Fibroblast of peridontal ligament (primary cell): Measurements from ENCODE around the gene CEBPA.
"Not testable (repeated sequence)": the region's sequence is repeated elsewhere in the genome, so short reads cannot be mapped to it uniquely, and the experiment has no call there.

Source experiments
- DNase-seq: peaks from one replicate; pipeline ENCODE4 v3.0.0-alpha.2; 2010; ENCODE audit errors: extremely low read depth

The CEBPA gene

GRCh38 chr19:33300894-33301143 lies 1.5 kb downstream of the CEBPA start:
- no peak for DNase-seq

- no peak for DNase-seq
Observed at GRCh38 chr19:33300009-33300893, 2.1 kb downstream of the CEBPA start.

GRCh38 chr19:33299051-33299688 lies 3.2 kb downstream of the CEBPA start:
- no peak for DNase-seq

GRCh38 chr19:33298146-33298911 lies 4.0 kb downstream of the CEBPA start:
- no peak for DNase-seq

GRCh38 chr19:33297401-33298145 lies 4.8 kb downstream of the CEBPA start:
- DNase-seq = no peak

GRCh38 chr19:33296488-33296971 lies 5.8 kb downstream of the CEBPA start:
- DNase-seq = no peak

- no peak for DNase-seq
Observed at GRCh38 chr19:33295621-33296487, 6.5 kb downstream of the CEBPA start.

- DNase-seq = not testable (repeated sequence)
Observed at GRCh38 chr19:33295046-33295445, 7.3 kb downstream of the CEBPA start.

GRCh38 chr19:33294058-33294798 lies 8.1 kb downstream of the CEBPA start:
- no peak for DNase-seq

- DNase-seq = peak; percentile 74
Observed at GRCh38 chr19:33293255-33294057, 8.9 kb downstream of the CEBPA start.

- DNase-seq = peak; percentile 30
Observed at GRCh38 chr19:33292595-33293254, 9.6 kb downstream of the CEBPA start.

- DNase-seq = no peak
Observed at GRCh38 chr19:33291623-33292534, 10.5 kb downstream of the CEBPA start.

GRCh38 chr19:33290956-33291622 lies 11.2 kb downstream of the CEBPA start:
- DNase-seq = no peak

- no peak for DNase-seq
Observed at GRCh38 chr19:33290082-33290815, 12.1 kb downstream of the CEBPA start.

- no peak for DNase-seq
Observed at GRCh38 chr19:33289261-33289660, 13.1 kb downstream of the CEBPA start.

- DNase-seq = no peak
Observed at GRCh38 chr19:33288666-33289065, 13.7 kb downstream of the CEBPA start.
